GM21619 (cell line): Measurements from ENCODE around the gene AANAT.

Experiments used
- ATAC-seq: cut with Tn5 transposase; IDR thresholded peaks from one replicate; pipeline ENCODE4 v1.9.1; 2021; ENCODE audit not compliant: unreplicated experiment

Gene AANAT

GRCh38 chr17:76441686-76442340, 25.6 kb upstream of the AANAT start:
- ATAC-seq, result no peak

DNA sequence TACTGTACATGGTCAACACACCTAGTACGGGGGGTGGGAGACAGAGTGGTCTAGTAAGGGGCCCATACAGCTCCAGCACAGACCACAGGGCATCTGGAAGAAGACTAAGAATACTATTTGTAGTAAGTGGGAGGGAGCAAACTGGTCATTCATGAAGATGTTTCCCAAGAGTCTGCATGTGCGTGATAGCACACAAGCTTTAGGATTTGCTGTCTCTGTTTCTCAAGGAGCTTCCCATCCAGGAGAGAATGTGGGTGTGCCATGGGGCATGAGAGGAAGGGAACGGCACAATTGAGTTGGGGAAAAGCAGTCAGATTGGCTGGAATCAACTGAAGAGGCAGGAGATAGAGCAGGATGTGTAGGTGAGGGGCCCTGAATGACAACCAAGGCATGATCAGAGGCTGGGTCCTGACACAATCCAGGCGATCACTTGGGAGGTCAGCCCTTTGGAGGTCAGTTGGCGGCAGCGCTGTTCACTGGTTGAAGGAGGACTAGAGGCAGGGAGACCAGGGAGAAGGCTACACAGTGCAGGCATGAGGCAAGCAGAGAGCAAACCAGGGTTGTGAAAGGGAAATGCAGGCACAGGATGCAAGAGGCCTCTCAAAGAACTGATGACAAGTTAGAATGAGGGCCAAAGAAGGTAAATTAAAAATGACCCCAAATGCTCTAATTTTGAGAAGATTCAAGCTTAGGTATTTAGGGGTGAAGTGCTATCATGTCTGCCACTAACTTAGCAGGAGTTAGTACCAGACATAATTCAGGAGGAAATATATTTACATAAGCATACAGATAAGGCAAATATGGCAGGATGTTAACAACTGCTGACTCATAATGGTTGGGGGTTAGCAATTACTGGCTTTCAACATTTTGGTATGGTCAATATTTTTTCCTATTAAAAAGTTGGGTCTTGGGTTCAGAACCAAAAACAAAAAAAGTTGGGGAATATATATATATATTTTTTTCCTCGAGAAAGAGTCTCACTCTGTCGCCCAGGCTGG, 24.8 kb upstream of the AANAT start:
- no peak for ATAC-seq

GRCh38 chr17:76444518-76445311, 22.7 kb upstream of the AANAT start:
- ATAC-seq, result no peak

- ATAC-seq, result no peak
These were observed 21.5 kb upstream of the AANAT start for GRCh38 chr17:76445697-76446448.

DNA sequence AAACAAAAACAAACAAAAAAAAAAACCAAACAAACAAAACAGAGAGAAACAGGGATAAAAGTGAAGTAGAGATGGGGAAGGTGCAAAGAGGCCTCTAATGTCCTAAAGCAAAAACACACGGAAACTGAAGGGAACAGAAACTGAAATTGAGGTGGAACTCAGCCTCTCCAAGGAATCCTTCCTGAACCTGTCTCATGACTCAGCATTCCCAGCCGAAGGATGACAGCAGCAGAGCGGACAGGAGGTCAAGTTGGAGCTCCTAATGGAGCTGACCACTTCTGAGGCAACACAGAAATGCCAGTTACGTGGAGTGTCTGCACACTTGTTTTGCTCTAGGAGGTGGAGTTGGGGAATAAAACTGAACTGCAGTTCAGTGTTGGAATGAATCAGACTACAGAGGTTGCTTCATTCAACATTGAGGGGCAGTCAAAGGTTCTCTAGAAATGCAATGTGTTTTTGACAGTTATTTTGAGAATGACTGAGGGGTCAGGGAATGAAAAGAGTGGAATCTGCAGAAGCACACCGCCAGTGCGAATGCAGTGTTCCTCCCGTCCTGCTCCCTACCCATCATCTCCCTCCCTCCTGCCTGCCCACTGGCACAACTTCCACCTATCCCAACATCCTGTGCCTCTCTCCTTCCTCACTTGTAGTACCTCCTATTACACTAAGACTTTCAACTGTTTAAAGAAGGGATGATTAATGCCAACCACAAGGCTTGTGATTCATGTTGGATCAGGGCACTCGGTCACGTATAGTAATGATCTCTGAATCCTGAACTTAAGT, 20.8 kb upstream of the AANAT start:
- no peak for ATAC-seq

GRCh38 chr17:76447931-76448652, 19.3 kb upstream of the AANAT start:
- ATAC-seq, result no peak

GRCh38 chr17:76449126-76449525, 18.3 kb upstream of the AANAT start:
- ATAC-seq, result no peak

DNA sequence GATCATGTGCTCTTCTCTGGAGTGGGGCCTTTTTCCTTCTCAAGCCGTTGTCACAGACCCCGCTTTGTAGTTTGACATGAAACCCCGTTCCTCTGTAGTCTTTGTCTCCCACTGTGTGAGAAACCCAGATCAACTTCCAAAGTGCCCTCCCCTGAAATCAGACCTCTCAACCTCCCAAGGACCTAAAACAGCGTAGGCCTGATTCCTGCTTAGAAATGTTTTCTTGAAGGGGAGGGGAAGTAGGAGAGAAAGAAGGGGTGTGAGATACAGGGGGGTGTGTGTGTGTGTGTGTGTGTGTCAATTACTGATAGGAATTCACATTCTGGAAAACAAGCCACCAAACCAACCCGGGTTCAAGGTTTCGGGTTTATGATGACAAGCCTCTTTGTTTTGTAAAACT, 15.9 kb upstream of the AANAT start:
- ATAC-seq, result no peak

DNA sequence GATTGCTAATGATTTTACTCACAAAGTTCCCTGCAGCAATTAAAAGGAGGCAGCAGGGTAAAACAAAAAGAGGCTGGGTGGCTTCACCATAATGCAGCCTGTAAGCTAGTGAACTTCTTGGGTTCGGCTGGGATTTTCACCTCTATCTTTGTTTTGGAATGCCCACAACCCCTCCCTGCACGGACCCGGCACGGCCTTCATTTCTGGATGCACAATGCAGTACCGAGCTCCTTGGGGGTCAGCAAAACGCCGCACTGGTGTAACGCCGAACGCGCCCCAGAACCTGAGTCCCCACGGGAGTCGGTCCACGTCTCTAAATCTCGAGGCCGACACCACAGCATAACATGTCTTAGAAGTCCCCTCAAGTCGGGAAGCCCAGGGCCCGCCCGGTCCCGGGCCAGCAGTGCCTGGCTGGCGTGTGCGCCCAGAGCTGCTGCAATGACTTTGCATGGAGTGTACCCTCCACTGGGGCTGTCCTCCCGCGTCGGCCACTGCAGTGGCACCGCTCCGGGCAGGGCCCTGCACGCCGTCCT, 15.2 kb upstream of the AANAT start:
- no peak for ATAC-seq

DNA sequence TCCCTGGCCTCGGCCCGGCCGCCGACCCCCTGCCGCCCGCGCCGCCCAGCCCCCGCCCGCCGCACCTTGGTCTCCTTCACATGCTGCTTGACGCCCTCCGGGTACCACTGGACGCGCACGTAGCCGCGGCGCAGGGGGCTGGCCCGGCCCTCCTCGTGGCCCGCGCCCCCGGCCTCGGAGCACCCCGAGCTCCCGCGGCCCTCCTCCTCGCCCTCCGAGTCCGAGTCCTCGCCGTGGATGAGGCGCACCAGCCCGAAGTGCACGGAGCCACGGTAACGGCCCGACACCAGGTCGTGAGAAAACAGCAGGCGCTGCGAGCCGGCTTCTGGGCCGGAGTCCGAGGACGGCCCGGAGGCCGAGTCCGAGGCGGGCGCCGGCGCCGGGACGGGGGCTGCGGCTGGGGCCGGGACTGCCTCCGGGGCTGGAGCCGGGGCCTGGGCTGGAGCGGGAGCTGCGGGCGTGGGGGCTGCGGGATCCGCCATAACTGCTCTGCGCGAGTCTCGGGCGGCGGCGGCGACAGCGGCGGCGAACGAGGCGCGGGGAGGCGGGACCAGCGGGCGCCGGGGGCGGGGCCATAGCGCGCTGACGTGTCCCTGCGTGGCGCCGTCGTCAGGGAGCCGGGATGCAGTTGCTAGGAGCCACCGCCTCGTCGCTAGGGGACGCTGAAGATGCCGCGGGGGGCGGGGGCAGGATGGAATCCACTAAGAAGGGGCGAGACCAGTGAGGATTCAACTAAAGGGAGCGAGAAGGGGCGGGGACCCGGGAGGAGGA, 14.6 kb upstream of the AANAT start, which contains the start of gene UBE2O:
TSS of gene UBE2O (minus strand) at position 493 of the 771 bp plus-strand sequence. CDS start at position 482, 11 bp downstream.
- peak; percentile 84 for ATAC-seq

DNA sequence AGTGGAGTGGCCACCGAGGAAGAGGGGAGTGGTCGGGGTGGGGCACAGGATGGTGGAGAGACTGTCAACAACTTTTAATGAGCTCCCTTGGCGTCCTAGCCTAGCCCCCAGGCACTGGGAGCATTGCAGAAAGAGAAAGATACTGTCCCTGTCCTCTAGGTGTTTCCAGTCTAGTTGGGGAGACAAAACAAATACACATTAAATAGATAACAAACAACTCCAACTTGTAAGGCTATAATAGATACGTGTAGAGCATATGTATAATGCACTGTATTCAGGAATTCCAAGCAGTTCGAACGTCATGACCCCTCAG, 14.0 kb upstream of the AANAT start:
- ATAC-seq, result no peak

- ATAC-seq, result no peak
These were observed 8.6 kb upstream of the AANAT start for GRCh38 chr17:76458580-76459490.

- no peak for ATAC-seq
These were observed 7.7 kb upstream of the AANAT start for GRCh38 chr17:76459674-76460073.

- ATAC-seq, result no peak
These were observed 5.4 kb upstream of the AANAT start for GRCh38 chr17:76461765-76462555.

DNA sequence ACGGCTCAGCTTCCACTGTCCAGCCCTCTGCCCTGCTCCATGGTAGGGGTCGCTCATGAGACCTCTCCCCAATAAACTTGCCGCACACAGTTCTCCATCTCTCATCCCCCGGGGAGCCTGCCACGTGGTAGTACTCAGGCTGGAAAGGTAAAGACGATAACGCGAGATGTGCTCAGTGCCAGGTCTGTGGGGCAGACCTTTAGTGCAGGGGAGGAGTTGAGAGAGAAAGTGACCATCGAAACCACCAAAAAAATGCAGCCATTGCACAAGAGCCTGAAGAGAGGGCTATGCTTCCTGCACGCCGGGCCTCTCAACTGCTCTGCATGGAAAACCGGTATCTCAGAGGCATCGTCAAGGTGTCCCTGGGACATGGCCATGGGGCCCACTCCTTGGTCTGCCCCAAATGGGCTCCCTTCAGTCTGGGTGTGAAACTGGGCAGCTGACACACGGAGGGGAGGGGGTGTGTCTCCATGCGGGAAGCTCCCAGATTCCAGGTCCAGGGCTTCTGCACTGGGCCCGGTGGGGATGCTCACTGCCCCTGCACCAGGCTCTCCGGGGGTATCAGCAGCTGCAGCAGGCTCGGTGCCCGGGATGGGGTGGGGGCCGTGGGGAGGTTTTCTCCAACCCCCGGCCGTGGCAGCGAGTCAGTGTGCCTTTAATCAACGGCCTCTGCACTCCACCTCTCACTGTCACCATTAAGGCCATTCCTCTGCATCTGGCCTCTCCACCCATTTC, 4.7 kb upstream of the AANAT start:
- ATAC-seq, result no peak

DNA sequence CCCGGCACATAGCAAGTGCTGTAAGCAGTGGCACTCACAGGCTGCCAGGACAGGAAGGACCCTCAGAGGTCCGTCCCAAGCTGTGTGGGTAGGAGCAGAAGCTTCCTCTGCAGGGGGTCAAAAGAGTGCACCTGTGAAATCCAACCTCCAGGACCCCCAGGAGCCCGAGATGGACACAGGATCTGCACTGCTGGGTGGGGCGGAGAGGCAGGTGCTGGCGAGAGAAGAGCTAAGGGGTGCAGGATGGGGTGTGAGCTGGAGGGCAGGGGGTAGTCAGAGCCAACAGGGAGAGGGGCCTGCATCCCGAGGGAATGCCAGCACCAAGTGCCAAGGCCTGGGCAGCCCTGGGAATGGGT, 650 bp upstream of the AANAT start:
- no peak for ATAC-seq
